ENCODE results near the gene ZNF862. TPM values are rescaled to one million over a fixed set of nuclear protein-coding genes. Genes with fewer than 3 reads are reported as not detected.

Gene ZNF862
- polyA plus RNA-seq, 1 experiment = 11.5 TPM

DNA sequence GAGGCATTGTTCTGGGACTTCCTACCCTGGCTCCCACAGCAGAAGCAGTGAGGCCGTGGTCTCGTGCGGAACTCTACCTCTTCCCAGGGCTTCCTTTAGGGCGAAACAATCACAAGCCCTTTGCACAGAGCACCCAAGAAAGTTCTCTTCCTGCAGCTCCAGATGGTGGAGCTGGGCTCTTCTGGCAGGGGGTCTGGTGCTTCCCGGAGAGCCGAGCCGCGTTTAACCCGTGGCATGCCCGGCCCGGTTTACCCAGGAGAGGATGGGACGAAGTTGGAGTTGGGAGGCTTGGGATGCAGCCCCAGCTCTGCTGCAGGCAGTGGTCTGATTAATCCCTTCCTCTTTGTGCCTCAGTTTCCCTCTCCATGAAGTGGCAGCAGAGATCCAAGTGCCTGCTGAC lies 26.6 kb downstream of the ZNF862 start:
- DNase-seq (ENCODE audit: low read depth, low spot score) = no peak
- TF ChIP-seq, protein P1, sequence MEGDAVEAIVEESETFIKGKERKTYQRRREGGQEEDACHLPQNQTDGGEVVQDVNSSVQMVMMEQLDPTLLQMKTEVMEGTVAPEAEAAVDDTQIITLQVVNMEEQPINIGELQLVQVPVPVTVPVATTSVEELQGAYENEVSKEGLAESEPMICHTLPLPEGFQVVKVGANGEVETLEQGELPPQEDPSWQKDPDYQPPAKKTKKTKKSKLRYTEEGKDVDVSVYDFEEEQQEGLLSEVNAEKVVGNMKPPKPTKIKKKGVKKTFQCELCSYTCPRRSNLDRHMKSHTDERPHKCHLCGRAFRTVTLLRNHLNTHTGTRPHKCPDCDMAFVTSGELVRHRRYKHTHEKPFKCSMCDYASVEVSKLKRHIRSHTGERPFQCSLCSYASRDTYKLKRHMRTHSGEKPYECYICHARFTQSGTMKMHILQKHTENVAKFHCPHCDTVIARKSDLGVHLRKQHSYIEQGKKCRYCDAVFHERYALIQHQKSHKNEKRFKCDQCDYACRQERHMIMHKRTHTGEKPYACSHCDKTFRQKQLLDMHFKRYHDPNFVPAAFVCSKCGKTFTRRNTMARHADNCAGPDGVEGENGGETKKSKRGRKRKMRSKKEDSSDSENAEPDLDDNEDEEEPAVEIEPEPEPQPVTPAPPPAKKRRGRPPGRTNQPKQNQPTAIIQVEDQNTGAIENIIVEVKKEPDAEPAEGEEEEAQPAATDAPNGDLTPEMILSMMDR (IDR thresholded peaks at IDR 0.05; ENCODE audit: low read depth, low read length) = no peak
- ChIA-PET POLR2A (no interaction called here), CTCF (no interaction called here)
- no peaks in the 10 kb centered on the region for H3K27me3 ChIP-seq (ENCODE audit: control insufficient read depth, insufficient read depth, low read length)
- no peaks in the 10 kb centered on the region; the same call in 1 of the 2 replicates for H3K9me3 ChIP-seq (ENCODE audit: control insufficient read depth, insufficient read depth, low read length)
- no peak overlapping the region for H3K27ac ChIP-seq (ENCODE audit: low read depth, low read length)
- no peak overlapping the region for H3K4me3 ChIP-seq (ENCODE audit: low read depth, low read length)

DNA sequence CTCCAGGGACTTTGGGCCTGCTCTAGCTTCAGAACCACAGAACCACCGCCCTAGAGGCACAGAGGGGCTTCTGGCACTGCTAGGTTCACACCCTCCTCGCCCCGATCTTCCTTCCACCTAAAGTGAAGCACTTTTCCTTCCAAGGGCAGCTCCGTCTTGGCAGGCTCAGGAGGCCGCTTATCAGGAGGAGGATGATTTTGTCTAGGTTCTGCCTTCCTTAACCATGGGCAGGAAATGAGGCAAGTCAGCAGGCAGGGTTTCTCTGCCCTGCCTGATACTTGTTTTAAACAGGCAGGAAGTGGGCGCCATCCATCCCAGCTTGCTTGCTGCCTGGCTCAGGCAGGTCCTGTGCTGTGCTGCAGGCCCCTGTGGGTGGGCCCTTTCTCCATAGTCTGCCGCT lies 27.3 kb downstream of the ZNF862 start:
- TF ChIP-seq, protein P1 (IDR thresholded peaks at IDR 0.05; ENCODE audit: low read depth, low read length) = no peak
- no peaks in the 10 kb centered on the region for H3K27me3 ChIP-seq (ENCODE audit: control insufficient read depth, insufficient read depth, low read length)
- H3K9me3 ChIP-seq (ENCODE audit: control insufficient read depth, insufficient read depth, low read length) = no peaks in the 10 kb centered on the region; the same call in 1 of the 2 replicates
- ChIA-PET POLR2A (interaction anchor here (1.4 kb wide), 1 partner anchor 27 kb away, joined by 4 read pairs; the partner anchor contains the start of gene ZNF862), CTCF (no interaction called here)
- H3K27ac ChIP-seq (ENCODE audit: low read depth, low read length) = no peak overlapping the region
- H3K4me3 ChIP-seq (ENCODE audit: low read depth, low read length) = no peak overlapping the region
- no peak for DNase-seq (ENCODE audit: low read depth, low spot score)

DNA sequence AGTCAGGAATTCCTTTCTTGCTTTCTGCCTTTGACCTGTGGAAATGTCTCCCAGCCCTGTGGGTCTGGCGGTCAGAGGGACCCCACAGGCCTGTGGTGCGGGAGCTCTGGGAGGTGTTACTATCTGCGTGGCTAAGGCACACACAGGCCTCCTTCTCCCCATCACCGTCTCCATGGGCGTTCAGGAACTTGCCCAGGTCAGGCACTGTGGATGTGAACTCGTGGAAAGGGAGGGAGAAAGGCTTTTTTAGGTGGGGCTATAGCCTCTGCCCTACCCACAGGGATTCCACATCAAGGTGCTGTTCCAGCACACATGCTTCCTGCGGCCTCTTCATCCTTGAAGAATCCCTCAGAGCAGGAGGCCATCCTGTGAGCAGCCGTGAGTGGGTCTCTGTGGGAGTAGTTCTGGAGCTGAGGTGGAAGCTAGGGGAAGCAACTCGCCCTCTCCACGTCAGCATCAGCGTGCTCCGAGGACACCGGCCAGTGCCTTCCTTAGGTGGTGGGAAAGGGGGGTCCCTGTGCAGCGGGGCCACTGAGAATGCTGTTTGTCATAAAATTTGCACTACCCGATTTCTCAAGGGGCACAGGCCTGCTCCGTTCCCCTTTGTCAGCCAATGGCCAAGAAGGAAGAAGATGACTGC lies 28.1 kb downstream of the ZNF862 start:
- no peaks in the 10 kb centered on the region for H3K27me3 ChIP-seq (ENCODE audit: control insufficient read depth, insufficient read depth, low read length)
- H3K4me3 ChIP-seq (ENCODE audit: low read depth, low read length) = no peak overlapping the region
- no peaks in the 10 kb centered on the region; the same call in 1 of the 2 replicates for H3K9me3 ChIP-seq (ENCODE audit: control insufficient read depth, insufficient read depth, low read length)
- no peak overlapping the region for H3K27ac ChIP-seq (ENCODE audit: low read depth, low read length)
- ChIA-PET POLR2A (interaction anchor here (0.6 to 1.4 kb wide), 2 partner anchors 28 to 563 kb away, joined by 3 to 4 read pairs; partner anchors contain the start of gene ZNF862), CTCF (no interaction called here)
- TF ChIP-seq, protein P1 (IDR thresholded peaks at IDR 0.05; ENCODE audit: low read depth, low read length) = no peak
- no peak for DNase-seq (ENCODE audit: low read depth, low spot score)

DNA sequence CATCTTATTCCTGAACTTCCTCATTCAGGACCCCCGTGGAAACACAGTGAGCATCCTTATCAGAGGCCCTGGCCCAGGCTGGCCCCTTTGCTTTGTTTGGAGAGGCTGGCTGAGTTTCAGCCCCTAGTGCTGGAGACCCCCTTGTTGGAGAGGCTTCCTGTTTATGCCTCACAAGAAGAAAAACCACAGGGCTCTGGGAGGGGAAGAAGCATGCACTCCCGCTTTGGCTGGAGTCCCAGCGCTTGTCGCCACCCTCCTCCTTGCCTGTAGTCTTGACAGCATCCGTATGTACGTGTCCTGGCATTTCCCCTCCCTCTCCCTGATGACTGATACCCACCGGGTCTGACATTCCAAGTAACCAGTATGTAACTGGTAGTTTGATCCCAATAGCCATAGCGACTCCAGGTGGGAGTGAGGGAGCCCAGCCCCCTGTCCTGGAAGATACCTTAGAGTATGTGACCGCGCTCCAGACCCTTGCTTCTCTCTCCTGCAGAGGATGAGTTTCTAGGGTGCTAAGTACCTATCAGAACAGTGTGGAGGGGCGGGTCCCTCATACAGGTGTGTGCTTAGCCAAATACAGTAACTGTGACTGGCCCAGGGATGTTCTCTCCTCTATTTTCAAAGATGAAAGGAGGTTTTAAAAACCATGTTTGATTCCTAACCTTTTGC lies 28.7 kb downstream of the ZNF862 start:
- peak; percentile 61 for DNase-seq (ENCODE audit: low read depth, low spot score)
- ChIA-PET POLR2A (no interaction called here), CTCF (no interaction called here)

More for the DNA sequence above, 28.7 kb downstream of the ZNF862 start:
- peak overlapping the region; percentile 52 for H3K27ac ChIP-seq (ENCODE audit: low read depth, low read length)
- H3K9me3 ChIP-seq (ENCODE audit: control insufficient read depth, insufficient read depth, low read length) = no peaks in the 10 kb centered on the region; the same call in 1 of the 2 replicates
- H3K27me3 ChIP-seq (ENCODE audit: control insufficient read depth, insufficient read depth, low read length) = no peaks in the 10 kb centered on the region
- no peak overlapping the region for H3K4me3 ChIP-seq (ENCODE audit: low read depth, low read length)
- TF ChIP-seq, protein P1 (IDR thresholded peaks at IDR 0.05; ENCODE audit: low read depth, low read length) = no peak
